BE2C (cell line): ENCODE data around the gene ABHD17A.

Experiments used
- DNase-seq: peaks from one replicate; pipeline ENCODE4 v3.0.0-alpha.2; 2020
- H3K27me3 ChIP-seq: fragments of 250-450 bp; sonication (Bioruptor Pico); 2 replicates; pipeline ENCODE4 v1.5.1; 2020; ENCODE audit warnings: mild to moderate bottlenecking
- H3K36me3 ChIP-seq: fragments of 250-450 bp; sonication (Bioruptor Pico); 2 replicates; pipeline ENCODE4 v1.5.1; 2020; ENCODE audit warnings: mild to moderate bottlenecking
- H3K4me1 ChIP-seq: fragments of 250-450 bp; sonication (Bioruptor Pico); 2 replicates; pipeline ENCODE4 v1.5.1; 2020
- H3K4me3 ChIP-seq: 2 replicates; pipeline ENCODE4 v1.5.1; 2011; ENCODE audit warnings: low read depth, low read length
- H3K9me3 ChIP-seq: fragments of 250-450 bp; sonication (Bioruptor Pico); 2 replicates; pipeline ENCODE4 v1.5.1; 2020
- CTCF ChIP-seq: IDR thresholded peaks from 2 replicates; pipeline ENCODE4 v1.5.1; 2012; ENCODE audit warnings: mild to moderate bottlenecking, low read depth, low read length

Gene ABHD17A

DNA sequence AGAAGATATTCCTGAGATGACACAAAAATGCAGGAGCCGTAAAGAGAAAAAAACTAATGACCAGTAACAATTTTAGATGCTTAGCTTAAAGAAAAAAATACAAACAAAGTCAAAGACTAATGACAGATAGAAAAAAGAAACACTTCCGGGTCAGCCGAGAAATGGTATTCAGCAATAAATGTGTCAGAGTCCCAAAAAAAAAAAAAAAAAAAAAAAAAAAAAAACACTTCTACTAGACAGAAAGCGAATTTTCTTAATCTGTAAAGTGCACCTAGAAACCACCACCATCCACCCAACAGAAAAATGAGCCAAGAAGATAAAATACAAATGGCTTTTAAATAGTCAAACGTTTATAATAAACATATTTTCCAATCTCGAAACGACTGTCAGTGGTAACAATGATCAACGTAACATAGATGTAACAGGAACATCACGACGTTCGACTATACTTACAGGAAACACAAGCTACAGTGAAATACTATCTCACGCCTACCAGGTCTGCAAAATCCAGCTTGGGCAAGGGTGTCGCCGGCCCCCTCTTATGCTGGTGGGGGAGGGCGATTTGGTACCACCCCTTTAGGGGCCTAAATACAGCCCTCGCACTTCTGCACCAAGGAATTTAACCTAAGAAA lies 10.6 kb downstream of the ABHD17A start:
- H3K4me1 ChIP-seq = peaks cover 4% of the 10 kb centered on the region; the same call in 1 of the 2 replicates
- peak overlapping the region; percentile 94 for H3K4me3 ChIP-seq
- peaks cover 25% of the 10 kb centered on the region for H3K36me3 ChIP-seq
- TF ChIP-seq CTCF = no peak
- no peaks in the 10 kb centered on the region for H3K27me3 ChIP-seq
- H3K9me3 ChIP-seq = no peaks in the 10 kb centered on the region
- DNase-seq = no peak

- peaks cover 4% of the 10 kb centered on the region; the same call in 1 of the 2 replicates for H3K4me1 ChIP-seq
- peaks cover 28% of the 10 kb centered on the region for H3K36me3 ChIP-seq
- peak; percentile 81 for DNase-seq
- TF ChIP-seq CTCF = no peak
- H3K9me3 ChIP-seq = no peaks in the 10 kb centered on the region
- peak overlapping the region; percentile 94 for H3K4me3 ChIP-seq
- no peaks in the 10 kb centered on the region for H3K27me3 ChIP-seq
These were observed 11.5 kb downstream of the ABHD17A start for GRCh38 chr19:1873524-1874473.

GRCh38 chr19:1872807-1873523 lies 12.3 kb downstream of the ABHD17A start:
- no peak for DNase-seq
- Histone ChIP-seq H3K4me1 (peaks cover 4% of the 10 kb centered on the region; the same call in 1 of the 2 replicates), H3K9me3 (no peaks in the 10 kb centered on the region), H3K36me3 (peaks cover 28% of the 10 kb centered on the region), H3K27me3 (no peaks in the 10 kb centered on the region), H3K4me3 (peak overlapping the region; percentile 94)
- TF ChIP-seq CTCF = no peak

- no peak for DNase-seq
- no peaks in the 10 kb centered on the region for H3K9me3 ChIP-seq
- peaks cover 28% of the 10 kb centered on the region for H3K36me3 ChIP-seq
- no peak overlapping the region for H3K4me3 ChIP-seq
- H3K4me1 ChIP-seq = peaks cover 4% of the 10 kb centered on the region; the same call in 1 of the 2 replicates
- TF ChIP-seq CTCF = no peak
- H3K27me3 ChIP-seq = no peaks in the 10 kb centered on the region
These were observed 13.7 kb downstream of the ABHD17A start for GRCh38 chr19:1871630-1872029.

GRCh38 chr19:1871140-1871597 lies 14.1 kb downstream of the ABHD17A start:
- H3K9me3 ChIP-seq = no peaks in the 10 kb centered on the region
- no peak for TF ChIP-seq CTCF
- H3K4me3 ChIP-seq = no peak overlapping the region
- peaks cover 4% of the 10 kb centered on the region; the same call in 1 of the 2 replicates for H3K4me1 ChIP-seq
- H3K27me3 ChIP-seq = no peaks in the 10 kb centered on the region
- no peak for DNase-seq
- H3K36me3 ChIP-seq = peaks cover 28% of the 10 kb centered on the region
